ENCODE measurements around the gene CDH13. TPM values are rescaled to one million over a fixed set of nuclear protein-coding genes. Genes with fewer than 3 reads are reported as not detected.

Gene CDH13
- polyA plus RNA-seq, 2 of the 4 experiments (the other 2 are of a cell fraction), result not detected

DNA sequence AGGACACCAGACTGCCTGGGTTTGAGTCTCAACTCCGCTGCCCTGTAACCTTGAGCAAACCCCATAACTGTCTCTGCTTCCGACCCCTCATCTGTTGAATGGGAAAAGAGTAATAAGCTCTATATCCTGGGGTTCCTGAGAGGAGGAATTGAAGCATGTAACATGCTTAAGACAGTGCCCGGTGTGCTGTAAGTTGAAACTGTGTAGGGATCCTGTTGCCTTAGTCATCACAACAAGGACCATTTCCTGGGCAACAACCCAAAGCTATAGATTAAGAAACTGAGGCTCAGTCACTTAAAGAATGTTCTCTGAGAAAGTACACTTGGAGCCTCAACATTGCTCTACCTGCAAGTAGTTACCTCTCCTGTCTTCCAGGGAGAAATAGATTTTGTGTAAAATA, 23.0 kb downstream of the CDH13 start:
- Histone ChIP-seq H3K4me3 (no peak overlapping the region), H3K27ac (no peak overlapping the region), H3K4me1 (peaks cover 16% of the 10 kb centered on the region), H3K4me2 (no peak overlapping the region), H3K9me3 (no peaks in the 10 kb centered on the region)
- POLR2A ChIA-PET, result no interaction called here
- WGBS (ENCODE audit: missing lambda C conversion rate), result 19% methylated on average over 3 of the region's 3 CpGs
- CTCF ChIA-PET, result interaction anchor here (1.1 to 2.7 kb wide), 3 partner anchors 9 to 19 kb away, joined by 3 to 14 read pairs (median 4); no protein-coding TSS in a partner anchor
- ATAC-seq (no peak), DNase-seq (ENCODE audit: low read depth in 1 of 2, low spot score in 1 of 2) (no peak), FAIRE-seq (no peak)
- no peak for TF ChIP-seq TP53 (CRISPR knock-in tag; IDR thresholded peaks at IDR 0.05)
- TF ChIP-seq CBX8 (IDR thresholded peaks at IDR 0.05), result no peak
- TF ChIP-seq ZC3H11A (IDR thresholded peaks at IDR 0.05), result no peak
- no peak for TF ChIP-seq RNF2 (IDR thresholded peaks at IDR 0.05; ENCODE audit: borderline replicate concordance, low read depth)
- no peak for TF ChIP-seq SREBF2 (IDR thresholded peaks at IDR 0.05)
- TF ChIP-seq ZNF302 (CRISPR knock-in tag; IDR thresholded peaks at IDR 0.05), result no peak
- no peak for TF ChIP-seq HOXB13 (CRISPR knock-in tag; IDR thresholded peaks at IDR 0.05; ENCODE audit: low read depth)
- TF ChIP-seq EHMT2 (IDR thresholded peaks at IDR 0.05; ENCODE audit: low read depth), result no peak
- TF ChIP-seq, protein P1, sequence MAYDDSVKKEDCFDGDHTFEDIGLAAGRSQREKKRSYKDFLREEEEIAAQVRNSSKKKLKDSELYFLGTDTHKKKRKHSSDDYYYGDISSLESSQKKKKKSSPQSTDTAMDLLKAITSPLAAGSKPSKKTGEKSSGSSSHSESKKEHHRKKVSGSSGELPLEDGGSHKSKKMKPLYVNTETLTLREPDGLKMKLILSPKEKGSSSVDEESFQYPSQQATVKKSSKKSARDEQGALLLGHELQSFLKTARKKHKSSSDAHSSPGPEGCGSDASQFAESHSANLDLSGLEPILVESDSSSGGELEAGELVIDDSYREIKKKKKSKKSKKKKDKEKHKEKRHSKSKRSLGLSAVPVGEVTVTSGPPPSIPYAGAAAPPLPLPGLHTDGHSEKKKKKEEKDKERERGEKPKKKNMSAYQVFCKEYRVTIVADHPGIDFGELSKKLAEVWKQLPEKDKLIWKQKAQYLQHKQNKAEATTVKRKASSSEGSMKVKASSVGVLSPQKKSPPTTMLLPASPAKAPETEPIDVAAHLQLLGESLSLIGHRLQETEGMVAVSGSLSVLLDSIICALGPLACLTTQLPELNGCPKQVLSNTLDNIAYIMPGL (CRISPR knock-in tag; IDR thresholded peaks at IDR 0.05; ENCODE audit: borderline replicate concordance), result no peak
- TF ChIP-seq ZSCAN20 (CRISPR knock-in tag; IDR thresholded peaks at IDR 0.05), result no peak
- TF ChIP-seq RAD21 (conservative IDR thresholded peaks at IDR 0.05 in 1 of 2, IDR thresholded peaks at IDR 0.05 in 1 of 2), result no peak
- TF ChIP-seq RCOR1 (IDR thresholded peaks at IDR 0.05; ENCODE audit: low read depth, low read length), result no peak
- TF ChIP-seq RFX5 (IDR thresholded peaks at IDR 0.05), result no peak
- TF ChIP-seq, protein P2, sequence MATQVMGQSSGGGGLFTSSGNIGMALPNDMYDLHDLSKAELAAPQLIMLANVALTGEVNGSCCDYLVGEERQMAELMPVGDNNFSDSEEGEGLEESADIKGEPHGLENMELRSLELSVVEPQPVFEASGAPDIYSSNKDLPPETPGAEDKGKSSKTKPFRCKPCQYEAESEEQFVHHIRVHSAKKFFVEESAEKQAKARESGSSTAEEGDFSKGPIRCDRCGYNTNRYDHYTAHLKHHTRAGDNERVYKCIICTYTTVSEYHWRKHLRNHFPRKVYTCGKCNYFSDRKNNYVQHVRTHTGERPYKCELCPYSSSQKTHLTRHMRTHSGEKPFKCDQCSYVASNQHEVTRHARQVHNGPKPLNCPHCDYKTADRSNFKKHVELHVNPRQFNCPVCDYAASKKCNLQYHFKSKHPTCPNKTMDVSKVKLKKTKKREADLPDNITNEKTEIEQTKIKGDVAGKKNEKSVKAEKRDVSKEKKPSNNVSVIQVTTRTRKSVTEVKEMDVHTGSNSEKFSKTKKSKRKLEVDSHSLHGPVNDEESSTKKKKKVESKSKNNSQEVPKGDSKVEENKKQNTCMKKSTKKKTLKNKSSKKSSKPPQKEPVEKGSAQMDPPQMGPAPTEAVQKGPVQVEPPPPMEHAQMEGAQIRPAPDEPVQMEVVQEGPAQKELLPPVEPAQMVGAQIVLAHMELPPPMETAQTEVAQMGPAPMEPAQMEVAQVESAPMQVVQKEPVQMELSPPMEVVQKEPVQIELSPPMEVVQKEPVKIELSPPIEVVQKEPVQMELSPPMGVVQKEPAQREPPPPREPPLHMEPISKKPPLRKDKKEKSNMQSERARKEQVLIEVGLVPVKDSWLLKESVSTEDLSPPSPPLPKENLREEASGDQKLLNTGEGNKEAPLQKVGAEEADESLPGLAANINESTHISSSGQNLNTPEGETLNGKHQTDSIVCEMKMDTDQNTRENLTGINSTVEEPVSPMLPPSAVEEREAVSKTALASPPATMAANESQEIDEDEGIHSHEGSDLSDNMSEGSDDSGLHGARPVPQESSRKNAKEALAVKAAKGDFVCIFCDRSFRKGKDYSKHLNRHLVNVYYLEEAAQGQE (IDR thresholded peaks at IDR 0.05), result no peak

DNA sequence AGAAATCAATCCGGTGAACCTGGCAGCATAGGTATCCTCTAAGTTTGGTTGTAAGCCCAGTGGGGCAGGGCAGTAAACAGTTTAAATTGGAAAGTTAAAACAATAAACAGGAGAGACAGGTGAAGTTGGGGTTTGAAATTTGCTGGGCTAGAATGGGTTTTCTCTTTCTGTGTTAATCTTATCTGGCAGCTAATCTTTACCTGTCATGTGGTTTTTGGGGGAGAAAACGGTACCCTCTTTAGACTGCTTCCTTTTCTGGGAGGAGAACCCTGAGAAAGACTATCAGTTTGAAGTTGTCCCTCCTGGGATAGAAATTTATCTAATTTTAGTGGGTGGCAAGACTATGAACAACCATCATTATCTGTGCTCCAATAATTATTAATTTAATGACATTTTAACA, 24.0 kb downstream of the CDH13 start:
- POLR2A ChIA-PET, result no interaction called here
- H3K4me3 ChIP-seq, result no peak overlapping the region
- peaks cover 20% of the 10 kb centered on the region for H3K4me1 ChIP-seq
- TF ChIP-seq, protein P3, sequence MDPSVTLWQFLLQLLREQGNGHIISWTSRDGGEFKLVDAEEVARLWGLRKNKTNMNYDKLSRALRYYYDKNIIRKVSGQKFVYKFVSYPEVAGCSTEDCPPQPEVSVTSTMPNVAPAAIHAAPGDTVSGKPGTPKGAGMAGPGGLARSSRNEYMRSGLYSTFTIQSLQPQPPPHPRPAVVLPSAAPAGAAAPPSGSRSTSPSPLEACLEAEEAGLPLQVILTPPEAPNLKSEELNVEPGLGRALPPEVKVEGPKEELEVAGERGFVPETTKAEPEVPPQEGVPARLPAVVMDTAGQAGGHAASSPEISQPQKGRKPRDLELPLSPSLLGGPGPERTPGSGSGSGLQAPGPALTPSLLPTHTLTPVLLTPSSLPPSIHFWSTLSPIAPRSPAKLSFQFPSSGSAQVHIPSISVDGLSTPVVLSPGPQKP (IDR thresholded peaks at IDR 0.05; ENCODE audit: low read depth, low read length), result no peak
- TF ChIP-seq EHMT2 (IDR thresholded peaks at IDR 0.05; ENCODE audit: low read depth), result no peak
- TF ChIP-seq HOXA7 (CRISPR knock-in tag; IDR thresholded peaks at IDR 0.05), result no peak
- TF ChIP-seq RAD21 (conservative IDR thresholded peaks at IDR 0.05 in 1 of 2, IDR thresholded peaks at IDR 0.05 in 1 of 2), result no peak
- TF ChIP-seq NFE2L2 (conservative IDR thresholded peaks at IDR 0.05; ENCODE audit: low read length), result no peak
- TF ChIP-seq JUN (IDR thresholded peaks at IDR 0.05), result no peak
- no peak for TF ChIP-seq HDAC2 (IDR thresholded peaks at IDR 0.05)
- no peak for TF ChIP-seq CEBPB (IDR thresholded peaks at IDR 0.05)
- no peak for TF ChIP-seq ZC3H11A (IDR thresholded peaks at IDR 0.05)
- no peak for TF ChIP-seq HOXB13 (CRISPR knock-in tag; IDR thresholded peaks at IDR 0.05; ENCODE audit: low read depth)
- TF ChIP-seq EHF (CRISPR knock-in tag; IDR thresholded peaks at IDR 0.05), result no peak
- TF ChIP-seq RNF2 (IDR thresholded peaks at IDR 0.05; ENCODE audit: borderline replicate concordance, low read depth), result no peak
- TF ChIP-seq EP300 (IDR thresholded peaks at IDR 0.05), result no peak
- TF ChIP-seq FOSB (CRISPR knock-in tag; IDR thresholded peaks at IDR 0.05), result no peak
- ATAC-seq (no peak), FAIRE-seq (no peak), DNase-seq (ENCODE audit: low read depth in 1 of 2, low spot score in 1 of 2) (no peak)
- no peaks in the 10 kb centered on the region for H3K9me3 ChIP-seq
- H3K27ac ChIP-seq, result no peak overlapping the region
- H3K4me2 ChIP-seq, result no peak overlapping the region
- WGBS (ENCODE audit: missing lambda C conversion rate), result 20% methylated on average over 2 of the region's 2 CpGs
- CTCF ChIA-PET, result interaction anchor here (2.7 kb wide), 1 partner anchor 10 kb away, joined by 14 read pairs; no protein-coding TSS in a partner anchor
